Fibroblast of mammary gland (primary cell): ENCODE measurements around the gene TBX10.
"Not testable (repeated sequence)": the region's sequence is repeated elsewhere in the genome, so short reads cannot be mapped to it uniquely, and the experiment has no call there.

ENCODE experiments used
- DNase-seq: peaks from one replicate; pipeline ENCODE4 v3.0.0-alpha.2; 2010; ENCODE audit warnings: low read depth
- H3K4me3 ChIP-seq: 2 replicates; pipeline ENCODE4 v1.5.1; 2011; ENCODE audit warnings: low read depth, mild to moderate bottlenecking, low read length, moderate library complexity; ENCODE audit not compliant: control insufficient read depth
- CTCF ChIP-seq: conservative IDR thresholded peaks from 2 replicates; pipeline ENCODE4 v1.5.1; 2011; ENCODE audit warnings: low read depth, low read length, inconsistent platforms; ENCODE audit not compliant: control insufficient read depth, insufficient read depth

The TBX10 gene

GRCh38 chr11:67638535-67639437, 777 bp downstream of the TBX10 start:
- H3K4me3 ChIP-seq = no peak overlapping the region
- DNase-seq = no peak
- no peak for TF ChIP-seq CTCF

GRCh38 chr11:67637441-67637840, 2.1 kb downstream of the TBX10 start:
- not testable (repeated sequence) for DNase-seq, H3K4me3 ChIP-seq

- no peak for TF ChIP-seq CTCF
- H3K4me3 ChIP-seq = no peak overlapping the region
- no peak for DNase-seq
Measured at GRCh38 chr11:67636962-67637361, 2.6 kb downstream of the TBX10 start.

- no peak for DNase-seq
Measured at GRCh38 chr11:67635231-67635521, 4.4 kb downstream of the TBX10 start.

GRCh38 chr11:67634366-67635230, 5.0 kb downstream of the TBX10 start:
- no peak for DNase-seq
- TF ChIP-seq CTCF = no peak
- H3K4me3 ChIP-seq = no peak overlapping the region

More at GRCh38 chr11:67635231-67635521, 4.4 kb downstream of the TBX10 start:
- TF ChIP-seq CTCF = no peak
- no peak overlapping the region for H3K4me3 ChIP-seq

- no peak for DNase-seq
- H3K4me3 ChIP-seq = no peak overlapping the region
- TF ChIP-seq CTCF = no peak
Measured at GRCh38 chr11:67633758-67634365, 5.7 kb downstream of the TBX10 start.
